Measurements from ENCODE around the gene CPNE1.

CPNE1 gene

GRCh38 chr20:35600176-35600992, 64.3 kb downstream of the CPNE1 start:
- DNase-seq (ENCODE audit: low read depth in 2 of 2) = no peak

- DNase-seq (ENCODE audit: low read depth in 2 of 2) = no peak
These were observed 65.0 kb downstream of the CPNE1 start for GRCh38 chr20:35599776-35600120.

- DNase-seq (ENCODE audit: low read depth in 2 of 2) = no peak
These were observed 65.6 kb downstream of the CPNE1 start for GRCh38 chr20:35598899-35599775.

DNA sequence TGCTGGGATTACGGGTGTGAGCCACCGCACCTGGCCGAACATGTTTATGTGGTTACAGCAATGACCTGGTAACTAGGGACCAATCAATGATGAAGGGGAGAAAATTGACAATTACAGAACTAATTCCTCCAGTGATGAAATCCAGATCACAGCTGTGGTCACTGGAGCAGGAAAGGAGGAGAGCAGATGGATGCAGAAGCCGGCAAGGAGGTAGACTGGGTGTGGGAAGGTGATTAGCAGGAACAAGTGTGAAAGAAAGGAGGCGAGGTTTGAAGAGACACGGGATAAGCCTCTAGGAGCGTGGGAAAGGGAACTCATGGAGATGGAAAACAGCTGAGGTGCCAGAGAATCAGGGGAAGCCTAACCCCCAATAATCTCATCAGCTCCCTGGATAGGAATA, 66.2 kb downstream of the CPNE1 start:
- DNase-seq (ENCODE audit: low read depth in 2 of 2) = no peak

DNA sequence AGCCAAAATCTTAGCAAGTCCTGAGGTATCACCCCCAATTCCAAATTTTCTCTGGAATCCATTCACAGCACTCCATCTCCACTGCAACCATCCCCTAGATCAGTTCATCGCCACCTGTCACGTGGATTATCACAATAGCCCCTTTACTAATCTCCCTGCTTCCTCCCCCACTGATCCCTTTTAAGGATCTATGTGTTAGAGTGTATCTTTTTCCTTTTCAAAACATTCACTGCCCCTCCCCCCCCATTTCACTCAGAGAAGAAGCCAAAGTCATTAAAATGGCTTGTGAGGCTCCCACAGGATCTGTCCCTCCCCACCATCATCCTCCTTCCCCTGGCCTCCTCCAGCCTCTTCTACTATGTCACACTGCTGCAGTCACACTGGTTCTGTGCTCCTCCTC, 67.5 kb downstream of the CPNE1 start:
- no peak for DNase-seq (ENCODE audit: low read depth in 2 of 2)

DNA sequence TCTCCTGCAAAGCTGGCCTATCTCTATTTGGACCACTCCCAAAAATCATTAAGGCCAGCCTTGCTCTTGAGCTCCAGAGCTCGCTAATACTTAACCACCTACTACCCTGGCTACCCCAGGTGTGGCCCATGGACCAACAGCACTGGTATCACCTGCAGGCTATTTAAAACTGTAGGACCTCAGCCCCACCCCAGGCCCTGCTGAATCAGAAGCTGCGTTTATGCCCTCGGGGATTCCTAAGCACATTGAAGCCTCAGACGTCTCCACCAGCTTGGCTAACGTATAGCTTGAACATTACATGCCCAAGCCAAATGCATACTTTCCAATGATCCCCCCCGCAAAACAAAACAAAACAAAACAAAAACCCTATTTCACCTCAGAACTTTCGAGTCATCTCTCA, 68.8 kb downstream of the CPNE1 start:
- DNase-seq (ENCODE audit: low read depth in 2 of 2) = no peak

- no peak for DNase-seq (ENCODE audit: low read depth in 2 of 2)
These were observed 69.2 kb downstream of the CPNE1 start for GRCh38 chr20:35595456-35595855.

DNA sequence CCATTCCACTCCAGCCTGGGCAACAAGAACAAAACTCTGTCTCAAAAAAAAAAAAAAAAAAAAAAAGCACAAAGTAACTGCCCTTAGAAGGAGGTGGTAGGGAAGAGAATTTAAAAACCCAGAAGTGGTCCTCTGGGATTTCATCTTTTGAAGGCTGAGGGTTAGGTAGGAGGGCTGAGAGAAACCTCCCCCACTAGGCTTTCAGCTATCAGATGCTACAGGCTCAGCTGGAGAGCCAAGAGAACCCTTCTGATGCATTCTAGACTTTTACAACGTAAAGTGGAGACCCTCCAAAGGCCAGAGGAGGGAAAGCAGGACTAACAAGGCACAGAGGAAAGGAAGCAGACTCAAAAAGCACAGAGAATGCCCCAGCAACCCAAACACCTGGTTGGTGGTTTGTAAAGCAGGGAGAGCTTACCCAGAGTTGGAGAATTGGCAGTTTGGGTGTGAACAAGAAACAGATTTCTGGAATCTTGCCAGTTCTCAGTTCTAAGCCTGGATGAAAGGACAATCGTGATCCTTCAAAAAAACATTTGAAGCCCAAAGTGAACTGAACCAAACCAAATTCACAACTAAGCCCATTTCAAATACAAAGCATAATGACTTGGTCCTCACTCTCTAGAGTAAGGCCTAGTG, 72.2 kb downstream of the CPNE1 start:
- no peak for DNase-seq (ENCODE audit: low read depth in 2 of 2)

- DNase-seq (ENCODE audit: low read depth in 2 of 2) = no peak
These were observed 76.3 kb downstream of the CPNE1 start for GRCh38 chr20:35588397-35588796.

GRCh38 chr20:35587436-35587835, 77.3 kb downstream of the CPNE1 start:
- DNase-seq (ENCODE audit: low read depth in 2 of 2) = no peak

- no peak for DNase-seq (ENCODE audit: low read depth in 2 of 2)
These were observed 77.8 kb downstream of the CPNE1 start for GRCh38 chr20:35586751-35587425.

- no peak for DNase-seq (ENCODE audit: low read depth in 2 of 2)
These were observed 80.8 kb downstream of the CPNE1 start for GRCh38 chr20:35583636-35584560.

DNA sequence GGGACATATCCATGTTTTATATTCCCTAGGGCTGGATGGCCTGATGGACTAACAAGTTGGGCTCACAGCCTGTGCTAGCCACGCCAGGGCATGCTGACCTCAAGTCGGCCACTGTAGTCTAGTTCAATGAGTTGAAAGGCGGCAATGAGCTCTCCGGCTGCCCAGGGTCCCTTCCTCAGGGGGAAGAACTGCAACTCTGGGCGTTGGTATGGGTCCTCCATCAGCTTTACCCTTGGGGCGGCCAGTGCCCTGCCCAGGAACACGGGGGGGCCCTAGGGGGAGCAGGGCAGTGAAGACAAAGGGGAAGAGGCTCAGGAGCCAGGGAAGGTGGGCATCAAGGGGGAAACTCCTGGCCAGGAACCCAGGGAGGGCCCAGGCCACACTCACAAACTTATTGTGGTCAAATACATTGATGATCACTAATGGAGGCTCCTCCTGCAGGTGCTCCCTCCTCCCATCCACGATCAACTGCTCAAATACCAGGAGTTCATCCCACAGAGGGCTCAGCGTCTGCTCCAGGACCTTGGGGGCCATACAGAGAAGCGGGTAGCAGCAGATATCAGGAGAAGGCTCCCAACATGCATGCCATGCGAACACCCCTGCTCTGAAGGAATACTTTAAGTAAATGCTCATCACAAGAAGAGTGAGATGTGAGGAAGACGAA, 81.8 kb downstream of the CPNE1 start:
- no peak for DNase-seq (ENCODE audit: low read depth in 2 of 2)

DNA sequence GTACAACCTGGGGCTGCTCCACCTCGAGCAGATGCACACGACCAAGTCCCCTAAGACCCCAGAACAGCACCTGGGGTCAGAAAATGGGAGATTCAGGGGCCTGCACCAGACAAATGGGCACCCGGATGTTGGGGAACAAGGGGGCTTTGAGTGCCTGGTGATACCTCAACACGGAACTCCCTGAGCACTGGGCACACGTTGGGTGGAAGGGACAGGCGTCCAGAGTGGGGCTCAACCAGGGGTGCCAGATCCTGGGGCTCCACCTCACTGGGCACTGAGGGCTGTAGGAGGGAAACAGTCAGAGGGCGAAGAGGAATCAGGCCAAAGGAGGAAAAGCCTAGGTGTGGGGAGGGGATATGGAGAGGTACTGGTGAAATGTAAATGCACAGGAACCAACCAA, 82.6 kb downstream of the CPNE1 start:
- DNase-seq (ENCODE audit: low read depth in 2 of 2) = no peak

DNA sequence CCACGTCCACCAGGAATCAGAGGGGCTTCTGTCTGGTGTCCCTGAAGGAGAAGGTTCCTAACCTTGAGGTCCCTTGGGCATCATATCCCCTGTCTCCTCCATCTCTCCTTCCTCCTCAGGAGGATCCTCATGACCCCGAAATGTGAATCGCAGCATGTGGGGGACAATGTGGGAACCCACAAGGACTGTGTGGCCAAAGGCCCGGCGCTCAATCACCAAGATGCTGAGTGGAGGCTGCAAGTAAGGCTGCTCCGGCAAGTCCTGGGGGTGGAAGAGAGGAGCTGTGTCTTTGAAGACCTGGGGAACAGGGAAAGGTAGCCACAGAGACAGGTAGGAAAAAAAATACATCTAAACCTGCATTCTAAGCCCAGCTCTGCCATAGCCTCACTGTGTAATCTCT, 85.5 kb downstream of the CPNE1 start:
- no peak for DNase-seq (ENCODE audit: low read depth in 2 of 2)

GRCh38 chr20:35578469-35578868, 86.2 kb downstream of the CPNE1 start:
- no peak for DNase-seq (ENCODE audit: low read depth in 2 of 2)

DNA sequence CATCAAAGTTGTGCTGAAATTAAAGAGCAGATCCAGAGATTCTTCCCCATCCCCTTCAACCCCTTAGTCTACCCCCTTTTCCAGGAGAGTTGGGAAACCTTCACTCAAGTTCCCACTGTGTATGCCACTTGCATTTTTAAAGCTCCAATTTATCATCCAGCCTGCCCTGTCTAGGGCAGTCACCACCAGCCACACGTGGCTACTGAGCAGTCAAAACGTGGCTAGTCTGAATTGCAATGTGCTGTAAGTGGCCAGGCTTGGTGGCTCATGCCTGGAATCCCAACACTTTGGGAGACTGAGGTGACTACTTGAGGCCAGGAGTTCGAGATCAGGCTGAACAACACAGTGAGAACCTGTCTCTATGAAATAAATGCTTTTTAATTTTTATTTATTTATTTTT, 87.9 kb downstream of the CPNE1 start:
- DNase-seq (ENCODE audit: low read depth in 2 of 2) = no peak

Measured in stimulated activated CD8-positive, alpha-beta memory T cell treated with anti-CD3 and anti-CD28 coated beads, Interleukin-15, amount 100 ng/mL, for 4 hours (primary cell).